Hepatocyte (in vitro differentiated cells): ENCODE data around the gene PIGR.

ENCODE experiments used
- CTCF ChIP-seq: fragments of 200-600 bp; sonication (generic); IDR thresholded peaks from 2 replicates; pipeline ENCODE4 v1.5.1; 2016; ENCODE audit warnings: antibody characterized with exemption, mild to moderate bottlenecking; ENCODE audit not compliant: poor library complexity
- EZH2 ChIP-seq: fragments of 200-600 bp; sonication (generic); IDR thresholded peaks from 2 replicates; pipeline ENCODE4 v1.6.1; 2016; ENCODE audit warnings: antibody characterized with exemption, mild to moderate bottlenecking, borderline replicate concordance

DNA sequence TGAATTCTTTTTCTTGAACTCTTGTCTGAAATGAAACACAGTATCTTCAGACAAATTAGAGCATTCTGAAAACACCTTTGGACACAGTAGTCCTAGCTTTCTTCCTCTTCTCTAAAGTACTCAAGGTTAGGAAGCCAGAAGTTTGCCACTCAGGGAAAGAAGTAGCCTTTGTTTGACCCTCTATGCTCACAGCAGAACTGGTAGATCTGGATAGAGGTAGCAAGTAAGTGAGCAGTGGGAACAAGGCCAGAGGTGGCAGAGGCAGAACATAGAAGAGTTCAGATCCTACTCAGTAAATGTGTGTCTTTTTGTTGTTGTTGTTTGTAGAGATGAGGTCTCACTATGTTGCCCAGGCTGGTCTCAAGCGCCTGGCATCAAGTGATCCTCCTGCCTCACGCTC, 7.4 kb upstream of the PIGR start:
- no peak for TF ChIP-seq CTCF
- no peak for TF ChIP-seq EZH2
